HG03432 (cell line): ENCODE results near the gene LETMD1.
A peak's percentile ranks its signal among the peaks of the same experiment; 100 is the strongest.
"Not testable (repeated sequence)": the region's sequence is repeated elsewhere in the genome, so short reads cannot be mapped to it uniquely, and the experiment has no call there.

Experiments
- ATAC-seq: cut with Tn5 transposase; IDR thresholded peaks from one replicate; pipeline ENCODE4 v1.9.1; 2021; ENCODE audit warnings: mild to moderate bottlenecking, moderate library complexity; ENCODE audit not compliant: unreplicated experiment

The LETMD1 gene

DNA sequence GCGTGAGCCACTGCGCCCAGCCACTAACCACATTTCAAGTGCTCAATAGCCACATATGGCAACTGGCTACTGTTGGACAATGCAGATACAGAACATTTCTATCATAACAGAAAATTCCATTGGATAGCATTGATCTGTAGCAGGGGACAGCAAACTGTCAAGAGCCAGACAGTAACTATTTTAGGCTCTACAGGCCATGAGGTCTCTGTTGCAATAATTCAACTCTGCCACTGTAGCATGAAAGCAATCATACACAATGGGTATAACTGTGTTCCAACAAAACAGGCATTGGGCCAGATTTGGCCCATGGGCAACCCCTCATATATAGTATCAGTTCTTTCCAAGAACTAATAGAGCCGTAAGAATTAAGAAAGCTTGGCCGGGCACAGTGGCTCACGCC is 27.3 kb downstream of the LETMD1 start:
- no peak for ATAC-seq

DNA sequence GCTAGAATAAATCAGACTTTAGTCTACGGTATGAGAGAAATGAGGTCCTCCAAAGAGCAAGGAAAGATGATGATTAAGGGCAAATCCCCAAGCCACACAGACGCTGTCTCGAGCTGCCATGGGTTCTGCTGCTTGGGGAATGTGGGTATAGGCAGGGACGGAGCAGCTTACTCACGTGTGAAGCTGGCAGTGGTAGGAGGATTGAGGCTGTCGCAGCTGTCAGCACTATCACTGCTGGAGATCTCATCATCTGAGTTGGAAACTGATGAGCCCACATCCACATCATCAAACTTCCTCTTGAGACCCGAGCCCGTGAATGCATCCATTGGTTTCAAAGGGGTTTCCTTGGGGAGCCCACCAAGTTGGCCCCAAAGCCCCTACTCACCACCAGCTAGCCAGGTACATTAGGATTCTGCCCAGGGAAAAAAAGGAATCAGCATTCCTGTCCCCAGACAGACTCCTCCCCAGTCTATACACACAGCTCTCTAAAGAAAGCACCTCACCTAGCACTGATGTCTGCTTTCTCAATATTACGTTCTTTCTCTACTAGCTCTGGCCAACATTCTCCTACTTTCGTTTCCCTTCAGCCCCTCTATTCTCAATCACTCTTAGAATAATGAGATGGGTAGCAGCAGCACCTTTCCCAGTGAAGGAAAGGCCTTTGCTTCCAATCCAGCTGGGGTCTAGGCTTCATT is 28.3 kb downstream of the LETMD1 start:
- no peak for ATAC-seq

DNA sequence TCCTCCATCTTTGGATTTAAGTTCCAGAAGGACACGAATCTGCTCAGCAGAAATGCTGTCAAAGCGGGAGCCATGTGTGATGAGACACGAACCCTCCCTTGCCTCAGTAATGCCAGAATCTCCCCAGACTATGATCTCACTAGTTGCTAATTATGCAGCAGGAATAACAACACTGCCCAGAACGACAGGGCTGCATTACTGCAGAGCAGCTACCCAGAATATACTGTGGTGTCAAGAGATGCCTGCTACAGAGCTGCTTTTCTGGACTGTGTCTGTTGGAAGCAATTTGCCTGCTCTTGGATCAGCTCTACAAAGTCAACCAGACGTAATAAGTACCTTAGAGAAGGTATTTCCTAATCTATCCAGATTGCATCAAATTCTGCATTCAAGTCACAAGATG is 29.8 kb downstream of the LETMD1 start:
- no peak for ATAC-seq

DNA sequence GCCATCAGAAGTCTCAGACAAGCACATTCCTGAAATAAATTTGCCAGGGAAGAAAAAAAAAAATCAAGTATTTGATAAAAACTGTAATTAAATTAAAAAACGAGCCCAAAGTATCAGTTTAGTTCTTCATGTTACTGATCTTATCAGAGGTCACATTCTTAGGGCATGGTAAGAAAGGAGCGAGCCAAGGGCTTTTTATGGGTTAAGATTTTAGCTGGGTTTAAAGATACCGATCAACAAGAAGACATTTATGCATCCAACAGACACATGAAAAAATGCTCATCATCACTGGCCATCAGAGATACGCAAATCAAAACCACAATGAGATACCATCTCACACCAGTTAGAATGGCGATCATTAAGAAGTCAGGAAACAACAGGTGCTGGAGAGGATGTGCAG is 30.2 kb downstream of the LETMD1 start:
- ATAC-seq = not testable (repeated sequence)

DNA sequence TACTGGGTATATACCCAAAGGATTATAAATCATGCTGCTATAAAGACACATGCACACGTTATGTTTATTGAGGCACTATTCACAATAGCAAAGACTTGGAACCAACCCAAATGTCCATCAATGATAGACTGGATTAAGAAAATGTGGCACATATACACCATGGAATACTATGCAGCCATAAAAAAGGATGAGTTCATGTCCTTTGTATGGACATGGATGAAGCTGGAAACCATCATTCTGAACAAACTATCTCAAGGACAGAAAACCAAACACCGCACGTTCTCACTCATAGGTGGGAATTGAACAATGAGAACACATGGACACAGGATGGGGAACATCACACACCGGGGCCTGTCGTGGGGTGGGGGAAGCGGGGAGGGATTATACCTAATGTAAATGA is 30.7 kb downstream of the LETMD1 start:
- ATAC-seq = not testable (repeated sequence)

DNA sequence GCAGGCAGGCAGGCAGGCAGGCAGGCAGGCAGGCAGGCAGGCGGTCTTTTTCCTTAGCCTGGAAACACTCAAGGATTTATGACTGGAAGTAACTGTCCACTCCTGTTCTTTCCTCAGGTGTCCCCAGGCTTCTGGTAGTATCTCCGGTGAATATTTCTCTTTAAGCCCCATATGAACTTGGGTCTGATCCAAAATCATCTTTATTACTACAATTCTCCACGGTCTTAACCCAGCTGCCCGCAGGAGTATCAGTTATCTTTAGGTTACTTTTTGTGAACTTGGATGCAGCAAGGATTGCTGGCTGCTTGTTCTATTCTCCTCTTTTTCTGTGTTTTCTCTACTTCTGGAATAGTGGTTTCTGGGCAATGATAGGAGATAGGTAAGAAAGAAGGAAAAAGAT is 32.0 kb downstream of the LETMD1 start:
- ATAC-seq = no peak

DNA sequence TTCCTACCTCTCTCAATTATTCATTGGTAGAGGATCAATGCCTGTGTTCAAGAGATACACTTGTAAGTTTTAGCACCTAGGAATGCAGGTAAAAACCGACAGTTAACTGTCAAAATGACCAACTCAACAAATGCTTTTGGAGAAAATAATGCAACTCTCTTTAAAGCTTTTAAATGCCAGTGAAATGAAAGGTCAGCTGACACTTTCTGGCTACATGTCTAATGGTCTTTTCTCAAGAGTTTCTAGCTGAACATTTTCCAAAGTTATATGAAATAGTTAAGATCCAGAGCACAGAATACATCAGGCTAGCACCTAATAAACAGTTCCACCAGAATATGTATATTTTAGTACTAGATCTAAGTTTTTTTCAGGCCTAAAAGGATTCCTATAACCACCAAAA is 33.3 kb downstream of the LETMD1 start:
- ATAC-seq = no peak

DNA sequence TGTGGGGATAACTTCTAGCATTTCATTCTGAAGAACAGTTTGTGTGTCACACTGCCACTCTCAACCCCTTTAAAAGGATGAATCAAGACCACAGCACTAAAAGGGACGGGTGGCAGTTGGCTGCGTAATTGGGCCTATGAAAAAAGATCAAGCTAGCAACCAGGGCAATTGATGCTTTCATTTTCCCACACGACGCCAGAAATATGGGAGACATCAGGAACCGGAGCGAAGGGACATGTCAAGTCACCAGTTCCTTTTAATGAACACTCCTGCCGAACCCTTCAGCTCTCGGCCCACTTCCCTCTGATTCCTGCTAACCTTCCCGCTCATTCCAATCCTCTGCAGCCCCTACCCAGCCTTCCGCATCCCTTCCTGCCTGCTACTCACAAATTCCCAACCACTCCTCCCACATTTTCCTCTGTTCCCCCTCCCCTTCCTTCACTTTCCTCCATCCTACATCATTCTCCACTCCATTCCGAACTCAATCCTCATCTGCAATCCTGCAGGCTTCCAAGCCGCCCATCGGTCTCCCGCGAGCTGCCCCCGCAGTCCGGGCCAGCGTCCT is 34.5 kb downstream of the LETMD1 start:
- ATAC-seq = no peak

DNA sequence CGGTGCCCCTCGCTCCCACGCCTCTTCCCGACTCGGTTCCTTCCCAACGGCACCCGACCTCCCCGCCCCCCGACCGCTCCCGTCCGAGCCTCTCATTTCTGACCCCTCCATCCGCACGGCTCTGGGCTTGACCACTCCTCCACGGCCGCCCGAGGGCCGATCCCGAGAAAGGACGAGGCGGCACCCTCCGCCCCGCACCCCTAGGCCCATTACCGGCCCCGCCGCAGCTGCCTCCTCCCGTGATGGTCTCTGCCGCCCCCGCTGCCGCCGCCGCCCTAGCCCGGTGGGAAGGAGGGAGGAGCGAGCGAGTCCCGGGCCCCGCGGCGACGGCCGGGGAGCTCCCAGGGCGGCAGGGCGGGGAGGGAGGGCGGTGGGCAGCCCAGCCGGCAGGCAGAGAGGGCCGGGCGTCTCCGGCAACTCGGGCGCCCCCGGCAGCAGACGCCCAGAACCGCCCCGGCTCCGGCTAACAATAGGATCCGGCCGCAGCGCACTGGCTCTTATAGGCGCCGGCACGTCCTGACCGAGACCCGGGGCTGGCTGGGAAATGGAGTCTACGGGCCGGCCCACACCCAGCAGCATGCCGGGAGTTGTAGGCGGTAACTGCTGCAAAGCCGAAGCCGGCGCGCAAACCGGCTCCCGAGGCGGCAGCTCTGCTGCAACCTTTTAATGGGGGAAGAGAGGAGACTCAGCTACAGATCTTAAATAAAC is 35.2 kb downstream of the LETMD1 start, which contains the start of gene CSRNP2:
CSRNP2 (minus strand) TSS at position 471 of the 708 bp plus-strand sequence. CDS start 7,035 bp downstream, outside the sequence.
- ATAC-seq = peak; percentile 97

DNA sequence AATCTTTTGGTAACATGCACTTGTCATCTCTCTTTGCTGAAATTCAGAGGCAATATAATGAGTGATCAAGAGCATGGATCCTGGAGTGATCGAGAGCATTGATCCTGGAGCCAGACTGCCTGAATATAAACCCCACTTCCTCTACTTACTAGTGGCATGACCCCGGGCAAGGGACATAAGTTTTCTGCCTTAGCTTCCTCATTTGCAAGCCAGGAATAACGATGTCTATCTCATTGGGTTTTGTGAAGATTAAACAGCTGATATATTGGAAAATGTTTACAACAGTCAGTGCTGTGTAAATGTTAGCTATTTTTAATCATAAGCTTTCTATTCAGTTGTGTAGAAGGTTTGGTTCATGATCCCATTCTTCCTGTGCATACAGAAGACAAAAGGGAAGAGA is 37.6 kb downstream of the LETMD1 start:
- ATAC-seq = no peak

DNA sequence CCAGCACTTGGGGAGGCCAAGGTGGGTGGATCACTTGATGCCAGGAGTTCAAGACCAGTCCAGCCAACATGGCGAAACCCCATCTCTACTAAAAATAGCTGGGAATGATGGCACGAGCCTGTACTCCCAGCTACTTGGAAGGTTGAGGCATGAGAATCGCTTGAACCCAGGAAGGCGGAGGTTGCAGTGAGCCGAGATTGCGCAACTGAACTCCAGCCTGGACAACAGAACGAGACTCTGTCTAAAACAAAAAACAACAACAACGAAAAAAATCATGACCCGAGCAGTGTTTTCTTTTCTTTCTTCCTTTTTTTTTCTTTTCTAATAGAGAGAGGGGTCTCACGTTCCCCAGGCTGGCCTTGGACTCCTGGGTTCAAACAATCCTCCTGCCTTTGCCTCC is 38.8 kb downstream of the LETMD1 start:
- no peak for ATAC-seq

DNA sequence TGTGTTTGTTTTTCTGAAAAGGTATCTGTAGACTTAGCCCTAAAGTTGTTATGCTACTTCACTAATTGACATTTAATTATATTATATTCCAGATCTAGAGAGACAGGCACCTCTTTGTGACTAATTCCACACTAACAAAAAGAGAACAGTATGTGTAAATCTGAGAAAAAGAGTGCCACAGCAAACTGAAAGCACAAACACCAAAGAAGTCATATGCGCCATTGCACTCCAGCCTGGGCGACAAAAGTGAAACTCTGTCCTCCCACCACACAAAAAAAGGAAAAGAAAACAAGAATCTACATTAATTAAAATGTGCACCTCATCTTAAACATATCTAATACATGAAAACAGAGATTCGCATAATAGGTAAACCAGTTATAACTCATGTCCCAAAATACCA is 39.7 kb downstream of the LETMD1 start:
- no peak for ATAC-seq

DNA sequence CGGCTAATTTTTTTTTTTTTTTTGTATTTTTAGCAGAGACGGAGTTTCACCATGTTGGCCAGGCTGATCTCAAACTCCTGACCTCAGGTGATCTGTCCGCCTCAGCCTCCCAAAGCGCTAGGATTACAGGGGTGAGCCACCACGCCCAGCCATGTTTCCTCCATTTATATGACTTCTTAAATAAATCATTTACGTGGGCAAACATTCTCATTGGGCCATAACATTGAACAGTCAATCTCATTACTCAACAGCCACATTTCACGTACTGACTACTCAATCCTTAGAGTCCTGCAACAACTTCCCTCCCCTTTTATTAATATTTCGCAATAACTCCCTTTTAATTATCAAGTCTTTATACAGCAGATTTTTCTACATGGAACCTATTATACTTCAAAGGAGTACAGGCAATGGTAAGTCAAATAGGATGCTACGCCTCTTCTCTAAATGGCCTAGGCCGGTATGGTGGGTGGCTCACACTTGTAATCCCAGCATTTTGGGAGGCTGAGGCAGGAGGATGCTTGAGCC is 42.6 kb downstream of the LETMD1 start:
- no peak for ATAC-seq

DNA sequence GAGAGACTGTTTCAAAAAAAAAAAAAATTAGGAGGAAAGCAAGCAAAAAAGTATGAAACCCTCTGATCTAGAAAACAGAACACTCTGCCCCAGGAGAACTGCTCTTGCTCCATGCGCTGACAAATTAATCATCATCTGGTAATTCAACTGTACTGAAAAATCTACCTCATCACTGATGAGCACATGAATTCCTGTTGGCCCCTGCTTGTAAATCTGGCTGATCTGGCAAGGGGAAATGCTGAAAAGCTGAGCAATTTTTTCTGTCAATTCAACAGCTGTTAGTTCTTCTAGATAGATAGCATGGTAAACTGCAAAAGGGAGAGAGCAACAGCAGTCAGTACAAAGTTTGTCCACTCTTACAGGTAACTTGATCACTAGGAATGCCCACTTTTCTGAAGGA is 50.5 kb downstream of the LETMD1 start:
- no peak for ATAC-seq

DNA sequence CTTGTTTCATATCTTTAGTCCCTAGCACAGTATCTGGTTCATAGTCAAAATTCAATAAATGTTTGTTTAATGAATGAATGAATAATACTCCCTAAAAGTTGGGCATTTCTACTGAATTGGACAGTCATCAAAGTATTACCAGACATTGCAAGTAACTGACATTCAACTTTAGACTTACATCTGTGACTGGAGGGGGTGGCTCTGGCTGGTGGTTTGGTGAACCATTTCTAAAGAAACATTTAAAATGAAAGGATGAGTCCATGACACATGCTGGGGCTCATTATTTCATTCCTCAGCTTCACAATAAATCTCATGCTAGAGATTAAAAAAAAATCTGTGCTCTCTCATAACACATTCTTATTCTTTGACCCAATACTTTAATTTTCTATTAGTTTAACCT is 55.9 kb downstream of the LETMD1 start:
- no peak for ATAC-seq

DNA sequence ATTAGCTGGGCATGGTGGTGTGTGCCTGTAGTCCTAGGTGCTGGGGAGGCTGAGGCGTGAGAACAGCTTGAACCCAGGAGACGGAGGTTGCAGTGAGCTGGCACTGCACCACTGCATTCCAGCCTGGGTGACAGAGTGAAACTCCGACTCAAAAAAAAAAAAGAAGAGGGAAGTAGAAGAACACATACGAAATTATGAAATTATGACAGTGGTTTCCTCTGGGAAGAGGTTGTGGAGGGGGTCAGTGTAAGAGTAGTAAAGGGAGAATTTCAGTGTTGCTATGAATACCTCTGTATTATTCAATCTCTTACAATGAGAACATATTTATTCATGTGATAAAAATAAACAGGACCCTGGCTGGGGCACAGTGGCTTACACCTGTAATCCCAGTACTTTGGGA is 60.0 kb downstream of the LETMD1 start:
- no peak for ATAC-seq
